ENCODE data around the gene CNTNAP2. TPM values are rescaled to one million over a fixed set of nuclear protein-coding genes. Genes with fewer than 3 reads are reported as not detected.
"Not testable (repeated sequence)": the region's sequence is repeated elsewhere in the genome, so short reads cannot be mapped to it uniquely, and the experiment has no call there.

Gene CNTNAP2
- total RNA-seq, 1 experiment from 2014 or later: 42.5 TPM

GRCh38 chr7:148412691-148413090 lies 2296.1 kb downstream of the CNTNAP2 start:
- H3K9me3 Mint-ChIP-seq (ENCODE audit: unreplicated experiment): no peaks in the 10 kb centered on the region

GRCh38 chr7:148419856-148420832 lies 2303.5 kb downstream of the CNTNAP2 start:
- Histone ChIP-seq H3K9me3 (no peaks in the 10 kb centered on the region), H3K27me3 (replicated peaks; ENCODE audit: control insufficient read depth, insufficient read depth, low read length) (no peaks in the 10 kb centered on the region), H3K36me3 (ENCODE audit: control insufficient read depth, insufficient read depth, low read length) (no peaks in the 10 kb centered on the region; the same call in 1 of the 2 replicates), H3K4me1 (no peaks in the 10 kb centered on the region), H3K4me3 (ENCODE audit: low read depth, low read length) (no peak overlapping the region)
- H3K36me3 Mint-ChIP-seq (ENCODE audit: insufficient read depth, unreplicated experiment): no peaks in the 10 kb centered on the region
- no TSS peak for BruUV-seq (replicated peaks)
- no peak for TF ChIP-seq CTCF (IDR thresholded peaks at IDR 0.05; ENCODE audit: insufficient read depth in 1 of 2, low read depth in 1 of 2, low read length in 1 of 2, severe bottlenecking in 1 of 2, unreplicated experiment in 1 of 2)
- intact Hi-C loops (cut with micrococcal nuclease; ENCODE audit: unreplicated experiment): no loop called here
- H3K4me1 Mint-ChIP-seq (ENCODE audit: low read depth, unreplicated experiment): no peaks in the 10 kb centered on the region
- ChIA-PET CTCF (no interaction called here), POLR2A (no interaction called here)
- DNase-seq: no peak
- no peak overlapping the region for H3K4me3 Mint-ChIP-seq (ENCODE audit: unreplicated experiment)
- peaks cover 19% of the 10 kb centered on the region for H3K9me3 Mint-ChIP-seq (ENCODE audit: unreplicated experiment)
- no peaks in the 10 kb centered on the region for H3K27me3 Mint-ChIP-seq (ENCODE audit: insufficient read depth, unreplicated experiment)
- no peak overlapping the region for H3K27ac Mint-ChIP-seq (ENCODE audit: unreplicated experiment)

More at GRCh38 chr7:148412691-148413090, 2296.1 kb downstream of the CNTNAP2 start:
- ChIA-PET POLR2A (no interaction called here), CTCF (no interaction called here)
- intact Hi-C loops (cut with micrococcal nuclease; ENCODE audit: unreplicated experiment): no loop called here
- Mint-ChIP-seq H3K4me1 (ENCODE audit: low read depth, unreplicated experiment) (no peaks in the 10 kb centered on the region), H3K36me3 (ENCODE audit: insufficient read depth, unreplicated experiment) (no peaks in the 10 kb centered on the region), H3K4me3 (ENCODE audit: unreplicated experiment) (no peak overlapping the region), H3K27me3 (ENCODE audit: insufficient read depth, unreplicated experiment) (no peaks in the 10 kb centered on the region), H3K27ac (ENCODE audit: unreplicated experiment) (no peak overlapping the region)
- no peaks in the 10 kb centered on the region for H3K27me3 ChIP-seq (replicated peaks; ENCODE audit: control insufficient read depth, insufficient read depth, low read length)
- H3K4me3 ChIP-seq (ENCODE audit: low read depth, low read length): no peak overlapping the region
- no peak for DNase-seq
- no peaks in the 10 kb centered on the region for H3K9me3 ChIP-seq
- no peaks in the 10 kb centered on the region for H3K36me3 ChIP-seq (ENCODE audit: control insufficient read depth, insufficient read depth, low read length)
- H3K4me1 ChIP-seq: no peaks in the 10 kb centered on the region
- no TSS peak for BruUV-seq (replicated peaks)
- no peak for TF ChIP-seq CTCF (IDR thresholded peaks at IDR 0.05; ENCODE audit: insufficient read depth in 1 of 2, low read depth in 1 of 2, low read length in 1 of 2, severe bottlenecking in 1 of 2, unreplicated experiment in 1 of 2)

- intact Hi-C loops (cut with micrococcal nuclease; ENCODE audit: unreplicated experiment): no loop called here
- Histone ChIP-seq H3K27me3 (replicated peaks; ENCODE audit: control insufficient read depth, insufficient read depth, low read length) (no peaks in the 10 kb centered on the region), H3K4me3 (ENCODE audit: low read depth, low read length) (no peak overlapping the region), H3K9me3 (no peaks in the 10 kb centered on the region), H3K4me1 (no peaks in the 10 kb centered on the region), H3K36me3 (ENCODE audit: control insufficient read depth, insufficient read depth, low read length) (no peaks in the 10 kb centered on the region; the same call in 1 of the 2 replicates)
- H3K4me3 Mint-ChIP-seq (ENCODE audit: unreplicated experiment): no peak overlapping the region
- no peaks in the 10 kb centered on the region for H3K27me3 Mint-ChIP-seq (ENCODE audit: insufficient read depth, unreplicated experiment)
- no peak overlapping the region for H3K27ac Mint-ChIP-seq (ENCODE audit: unreplicated experiment)
- TF ChIP-seq CTCF (IDR thresholded peaks at IDR 0.05; ENCODE audit: insufficient read depth in 1 of 2, low read depth in 1 of 2, low read length in 1 of 2, severe bottlenecking in 1 of 2, unreplicated experiment in 1 of 2): no peak
- CTCF ChIA-PET: no interaction called here
- peaks cover 29% of the 10 kb centered on the region for H3K9me3 Mint-ChIP-seq (ENCODE audit: unreplicated experiment)
- DNase-seq: no peak
- no peaks in the 10 kb centered on the region for H3K36me3 Mint-ChIP-seq (ENCODE audit: insufficient read depth, unreplicated experiment)
- no peaks in the 10 kb centered on the region for H3K4me1 Mint-ChIP-seq (ENCODE audit: low read depth, unreplicated experiment)
- POLR2A ChIA-PET: no interaction called here
- no TSS peak for BruUV-seq (replicated peaks)
Measured at GRCh38 chr7:148422030-148422429, 2305.4 kb downstream of the CNTNAP2 start.

- DNase-seq; H3K27ac Mint-ChIP-seq (ENCODE audit: unreplicated experiment); BruUV-seq (replicated peaks); H3K36me3 ChIP-seq (ENCODE audit: control insufficient read depth, insufficient read depth, low read length); CTCF ChIA-PET; H3K4me3 ChIP-seq (ENCODE audit: low read depth, low read length); H3K4me3 Mint-ChIP-seq (ENCODE audit: unreplicated experiment); H3K27me3 ChIP-seq (replicated peaks; ENCODE audit: control insufficient read depth, insufficient read depth, low read length); H3K9me3 ChIP-seq; intact Hi-C loops (cut with micrococcal nuclease; ENCODE audit: unreplicated experiment); POLR2A ChIA-PET; H3K27me3 Mint-ChIP-seq (ENCODE audit: insufficient read depth, unreplicated experiment); H3K4me1 ChIP-seq; H3K36me3 Mint-ChIP-seq (ENCODE audit: insufficient read depth, unreplicated experiment): not testable (repeated sequence)
- Mint-ChIP-seq H3K9me3 (ENCODE audit: unreplicated experiment) (peaks cover 29% of the 10 kb centered on the region), H3K4me1 (ENCODE audit: low read depth, unreplicated experiment) (peaks cover 13% of the 10 kb centered on the region)
Measured at GRCh38 chr7:148426393-148426792, 2309.8 kb downstream of the CNTNAP2 start.

- H3K27ac Mint-ChIP-seq (ENCODE audit: unreplicated experiment); CTCF ChIA-PET: not testable (repeated sequence)
Measured at GRCh38 chr7:148430690-148431089, 2314.1 kb downstream of the CNTNAP2 start.

More at GRCh38 chr7:148430690-148431089, 2314.1 kb downstream of the CNTNAP2 start:
- peaks cover 19% of the 10 kb centered on the region for H3K4me1 Mint-ChIP-seq (ENCODE audit: low read depth, unreplicated experiment)
- H3K36me3 Mint-ChIP-seq (ENCODE audit: insufficient read depth, unreplicated experiment); H3K27me3 ChIP-seq (replicated peaks; ENCODE audit: control insufficient read depth, insufficient read depth, low read length); DNase-seq; H3K4me1 ChIP-seq; H3K4me3 ChIP-seq (ENCODE audit: low read depth, low read length); H3K36me3 ChIP-seq (ENCODE audit: control insufficient read depth, insufficient read depth, low read length); H3K9me3 Mint-ChIP-seq (ENCODE audit: unreplicated experiment); H3K27me3 Mint-ChIP-seq (ENCODE audit: insufficient read depth, unreplicated experiment); BruUV-seq (replicated peaks); H3K9me3 ChIP-seq; intact Hi-C loops (cut with micrococcal nuclease; ENCODE audit: unreplicated experiment); H3K4me3 Mint-ChIP-seq (ENCODE audit: unreplicated experiment); POLR2A ChIA-PET: not testable (repeated sequence)

Measured in Caco-2 (cell line).